Esophagus squamous epithelium (tissue), 4 donors: ENCODE measurements around the gene SLAMF7.

Experiments used
- POLR2A ChIP-seq, 4 donors: fragments of 450-650 bp; IDR thresholded peaks; one replicate each; pipeline ENCODE4 v1.6.1; 2017; ENCODE audit warnings: antibody characterized with exemption in 4 of 4, mild to moderate bottlenecking in 4 of 4, moderate library complexity in 3 of 4
- TF ChIP-seq, protein P1 (sequence below), 6 experiments: fragments of 450-650 bp in 4 of 6; fragments of 200-600 bp in 2 of 6; sonication (generic) in 2 of 6; IDR thresholded peaks; one replicate each; pipeline ENCODE4 v1.5.1; 2016 to 2019; ENCODE audit warnings: antibody characterized with exemption in 6 of 6, mild to moderate bottlenecking in 4 of 6, moderate library complexity in 4 of 6

DNA sequence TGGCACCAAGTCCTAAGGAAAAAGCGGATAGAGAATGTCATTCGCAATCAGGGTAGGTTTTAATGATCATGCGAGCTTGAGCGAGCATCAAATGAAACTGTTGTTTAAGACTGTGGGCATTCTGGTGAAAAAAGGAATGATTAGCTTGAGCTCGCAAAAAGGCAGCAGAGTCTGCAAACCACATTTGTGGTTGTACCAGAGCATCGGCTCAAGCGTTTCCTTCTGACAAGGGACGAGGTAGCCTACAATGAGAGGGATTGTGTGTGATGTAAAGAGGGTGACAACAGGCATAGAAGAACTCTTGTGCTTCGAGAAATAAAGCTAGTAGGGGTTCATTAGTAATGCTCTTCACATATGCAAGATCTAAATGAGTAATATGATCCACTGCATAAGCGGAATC is 16.3 kb upstream of the SLAMF7 start:
- TF ChIP-seq, protein P1, sequence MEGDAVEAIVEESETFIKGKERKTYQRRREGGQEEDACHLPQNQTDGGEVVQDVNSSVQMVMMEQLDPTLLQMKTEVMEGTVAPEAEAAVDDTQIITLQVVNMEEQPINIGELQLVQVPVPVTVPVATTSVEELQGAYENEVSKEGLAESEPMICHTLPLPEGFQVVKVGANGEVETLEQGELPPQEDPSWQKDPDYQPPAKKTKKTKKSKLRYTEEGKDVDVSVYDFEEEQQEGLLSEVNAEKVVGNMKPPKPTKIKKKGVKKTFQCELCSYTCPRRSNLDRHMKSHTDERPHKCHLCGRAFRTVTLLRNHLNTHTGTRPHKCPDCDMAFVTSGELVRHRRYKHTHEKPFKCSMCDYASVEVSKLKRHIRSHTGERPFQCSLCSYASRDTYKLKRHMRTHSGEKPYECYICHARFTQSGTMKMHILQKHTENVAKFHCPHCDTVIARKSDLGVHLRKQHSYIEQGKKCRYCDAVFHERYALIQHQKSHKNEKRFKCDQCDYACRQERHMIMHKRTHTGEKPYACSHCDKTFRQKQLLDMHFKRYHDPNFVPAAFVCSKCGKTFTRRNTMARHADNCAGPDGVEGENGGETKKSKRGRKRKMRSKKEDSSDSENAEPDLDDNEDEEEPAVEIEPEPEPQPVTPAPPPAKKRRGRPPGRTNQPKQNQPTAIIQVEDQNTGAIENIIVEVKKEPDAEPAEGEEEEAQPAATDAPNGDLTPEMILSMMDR (IDR thresholded peaks at IDR 0.05), result no peak
- no peak for TF ChIP-seq POLR2A (IDR thresholded peaks at IDR 0.05)
